ENCODE measurements around the gene CTNNA2. TPM values are rescaled to one million over a fixed set of nuclear protein-coding genes. Genes with fewer than 3 reads are reported as not detected.

Gene CTNNA2
- total and polyA plus RNA-seq, 8 donors = 0.08 to 0.56 (median 0.17) TPM; not detected in 2

DNA sequence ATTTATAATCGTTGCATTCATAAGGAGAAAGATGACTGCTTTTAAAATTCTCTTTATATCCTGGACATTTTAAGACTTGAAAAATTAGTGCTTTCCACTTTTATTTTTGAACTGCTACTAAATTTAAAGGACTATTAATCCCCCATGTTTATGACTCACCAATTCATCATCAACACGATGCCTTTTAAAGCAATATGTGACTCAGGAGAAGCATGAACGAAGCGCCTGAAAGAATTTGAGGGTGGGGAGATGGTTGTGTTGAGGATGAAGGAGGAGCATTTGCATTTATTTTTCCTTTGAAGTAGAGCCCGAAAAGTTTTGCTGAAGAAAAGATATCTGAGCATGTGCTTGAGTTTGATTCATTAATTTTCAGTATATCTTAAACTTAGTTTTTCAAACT lies 983.9 kb downstream of the CTNNA2 start:
- ATAC-seq (no peak), DNase-seq (no peak)
- intact Hi-C loops (cut with DNase I) = loop anchor here in 1 of 2 donors (10.0 kb wide), 1 partner anchor 172 kb away; no protein-coding TSS in a partner anchor
- TF ChIP-seq, protein P1, sequence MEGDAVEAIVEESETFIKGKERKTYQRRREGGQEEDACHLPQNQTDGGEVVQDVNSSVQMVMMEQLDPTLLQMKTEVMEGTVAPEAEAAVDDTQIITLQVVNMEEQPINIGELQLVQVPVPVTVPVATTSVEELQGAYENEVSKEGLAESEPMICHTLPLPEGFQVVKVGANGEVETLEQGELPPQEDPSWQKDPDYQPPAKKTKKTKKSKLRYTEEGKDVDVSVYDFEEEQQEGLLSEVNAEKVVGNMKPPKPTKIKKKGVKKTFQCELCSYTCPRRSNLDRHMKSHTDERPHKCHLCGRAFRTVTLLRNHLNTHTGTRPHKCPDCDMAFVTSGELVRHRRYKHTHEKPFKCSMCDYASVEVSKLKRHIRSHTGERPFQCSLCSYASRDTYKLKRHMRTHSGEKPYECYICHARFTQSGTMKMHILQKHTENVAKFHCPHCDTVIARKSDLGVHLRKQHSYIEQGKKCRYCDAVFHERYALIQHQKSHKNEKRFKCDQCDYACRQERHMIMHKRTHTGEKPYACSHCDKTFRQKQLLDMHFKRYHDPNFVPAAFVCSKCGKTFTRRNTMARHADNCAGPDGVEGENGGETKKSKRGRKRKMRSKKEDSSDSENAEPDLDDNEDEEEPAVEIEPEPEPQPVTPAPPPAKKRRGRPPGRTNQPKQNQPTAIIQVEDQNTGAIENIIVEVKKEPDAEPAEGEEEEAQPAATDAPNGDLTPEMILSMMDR (IDR thresholded peaks at IDR 0.05) = no peak
- no peaks in the 10 kb centered on the region for H3K27me3 ChIP-seq
- no peak overlapping the region for H3K27ac ChIP-seq
- no peaks in the 10 kb centered on the region for H3K36me3 ChIP-seq
- H3K4me3 ChIP-seq = no peak overlapping the region
- H3K9me3 ChIP-seq = no peaks in the 10 kb centered on the region
- no peaks in the 10 kb centered on the region for H3K4me1 ChIP-seq

DNA sequence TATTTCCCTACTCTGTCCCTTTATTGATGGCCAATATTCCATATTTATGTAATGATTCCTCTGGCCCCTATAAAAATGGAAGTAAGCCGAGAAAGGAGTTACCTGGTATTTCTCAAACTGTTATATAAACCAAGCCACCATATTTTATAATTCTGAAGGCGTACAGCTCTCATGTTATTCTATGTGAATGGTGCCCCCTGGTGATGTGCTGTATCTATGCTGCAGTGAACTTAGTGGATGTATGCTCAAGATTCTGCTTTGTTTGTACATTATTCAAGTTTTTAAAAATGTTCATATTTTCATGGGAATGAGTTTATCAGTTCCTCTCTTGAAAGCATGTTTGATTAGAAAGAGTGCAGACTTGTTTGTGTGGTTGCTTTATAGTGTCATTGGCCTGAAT lies 986.2 kb downstream of the CTNNA2 start:
- intact Hi-C loops (cut with DNase I) = loop anchor here in 1 of 2 donors (10.0 kb wide), 1 partner anchor 174 kb away; no protein-coding TSS in a partner anchor
- H3K4me1 ChIP-seq = no peaks in the 10 kb centered on the region
- TF ChIP-seq, protein P1 (IDR thresholded peaks at IDR 0.05) = peak in 1 of 2 donors; percentile 45
- no peaks in the 10 kb centered on the region for H3K27me3 ChIP-seq
- H3K36me3 ChIP-seq = no peaks in the 10 kb centered on the region
- DNase-seq = peak in 2 of 4 donors; percentile 26 to 61
- ATAC-seq = peak; percentile 81
- H3K4me3 ChIP-seq = no peak overlapping the region
- no peaks in the 10 kb centered on the region for H3K9me3 ChIP-seq
- H3K27ac ChIP-seq = no peak overlapping the region

DNA sequence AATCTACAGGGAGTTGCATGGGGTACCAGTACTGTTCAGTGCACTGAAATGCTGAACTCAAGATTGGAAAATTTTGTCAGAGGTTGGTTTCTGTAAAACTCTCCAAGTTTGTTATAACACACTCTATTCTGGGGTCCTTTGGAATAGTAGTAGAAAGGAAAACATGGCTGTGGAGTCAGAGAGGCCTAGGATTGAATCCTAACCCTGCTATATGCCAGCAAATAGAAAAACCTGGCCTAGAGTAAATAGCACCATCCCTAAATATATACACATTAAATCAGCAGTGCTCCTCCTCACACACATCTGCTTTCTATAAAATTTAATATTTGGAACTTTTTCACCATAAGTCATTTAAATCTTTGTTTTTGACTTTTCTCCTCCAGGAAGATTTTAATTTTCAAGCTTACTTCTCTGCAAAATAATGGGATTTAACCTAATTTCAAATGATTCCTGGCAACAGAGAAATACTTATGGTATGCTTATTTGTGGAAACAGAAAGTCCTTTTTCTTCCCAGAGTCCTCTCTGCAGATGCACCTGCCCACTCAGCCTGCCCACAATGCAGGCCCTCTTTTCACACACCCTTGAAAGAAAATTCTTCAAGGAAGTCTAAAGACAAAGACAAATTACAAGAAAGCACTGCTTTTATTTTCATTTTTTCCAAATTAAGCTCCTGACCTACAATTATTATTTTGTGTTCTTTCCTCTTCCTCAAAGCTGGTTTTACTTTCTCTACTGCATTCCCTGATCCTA lies 989.2 kb downstream of the CTNNA2 start:
- intact Hi-C loops (cut with DNase I) = no loop called here
- Histone ChIP-seq H3K9me3 (no peaks in the 10 kb centered on the region), H3K27ac (no peak overlapping the region), H3K4me3 (no peak overlapping the region), H3K27me3 (no peaks in the 10 kb centered on the region), H3K36me3 (no peaks in the 10 kb centered on the region), H3K4me1 (no peaks in the 10 kb centered on the region)
- ATAC-seq (no peak), DNase-seq (no peak)
- TF ChIP-seq, protein P1 (IDR thresholded peaks at IDR 0.05) = no peak

DNA sequence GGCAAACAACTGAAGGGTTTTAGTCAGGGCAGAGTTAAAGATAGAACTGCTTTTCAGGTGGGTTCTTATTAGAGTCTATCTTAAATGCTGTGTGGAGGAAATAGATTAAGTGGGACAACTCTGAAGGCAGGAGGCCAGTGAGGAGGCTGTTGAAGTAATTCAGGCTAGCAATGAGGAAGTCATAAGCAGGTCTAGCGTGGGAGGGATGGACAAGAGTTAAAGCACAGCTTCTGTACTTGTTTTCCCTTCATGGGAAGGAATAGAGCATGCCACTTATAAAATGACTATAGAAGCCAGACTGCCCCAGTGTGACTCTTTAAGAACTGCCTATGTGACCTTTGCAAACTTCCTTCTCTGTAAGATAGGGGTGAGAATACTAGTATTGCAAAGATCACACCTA lies 993.7 kb downstream of the CTNNA2 start:
- DNase-seq (no peak), ATAC-seq (no peak)
- no peak overlapping the region for H3K4me3 ChIP-seq
- intact Hi-C loops (cut with DNase I) = no loop called here
- TF ChIP-seq, protein P1 (IDR thresholded peaks at IDR 0.05) = no peak
- H3K27me3 ChIP-seq = no peaks in the 10 kb centered on the region
- no peaks in the 10 kb centered on the region for H3K4me1 ChIP-seq
- no peaks in the 10 kb centered on the region for H3K9me3 ChIP-seq
- no peaks in the 10 kb centered on the region for H3K36me3 ChIP-seq
- no peak overlapping the region for H3K27ac ChIP-seq

DNA sequence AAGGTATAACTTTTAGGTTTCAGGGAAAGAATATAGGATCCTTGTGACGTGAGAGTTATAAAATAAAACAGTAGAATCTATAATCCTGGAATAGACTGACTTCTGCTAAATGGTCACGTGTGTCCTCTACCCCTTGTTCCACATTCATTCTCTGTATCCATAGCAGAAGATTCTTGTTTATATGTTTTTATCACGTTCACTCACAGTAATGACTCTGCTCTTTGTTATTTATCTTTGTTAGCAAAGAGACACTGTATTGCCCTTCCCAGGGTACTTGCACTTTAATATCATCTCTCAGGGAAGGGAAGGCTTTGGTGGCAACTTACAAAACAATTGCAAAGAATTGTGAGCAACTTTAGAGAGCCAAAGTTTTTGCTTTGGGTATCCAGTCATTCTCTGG lies 997.9 kb downstream of the CTNNA2 start:
- intact Hi-C loops (cut with DNase I) = no loop called here
- Histone ChIP-seq H3K36me3 (no peaks in the 10 kb centered on the region), H3K4me1 (no peaks in the 10 kb centered on the region), H3K27me3 (no peaks in the 10 kb centered on the region), H3K9me3 (no peaks in the 10 kb centered on the region), H3K4me3 (no peak overlapping the region), H3K27ac (no peak overlapping the region)
- no peak for ATAC-seq
- no peak for DNase-seq
- TF ChIP-seq, protein P1 (IDR thresholded peaks at IDR 0.05) = no peak

Data from left lung (tissue), 10 donors.